Measurements from ENCODE around the gene PGLYRP1.

PGLYRP1 gene

DNA sequence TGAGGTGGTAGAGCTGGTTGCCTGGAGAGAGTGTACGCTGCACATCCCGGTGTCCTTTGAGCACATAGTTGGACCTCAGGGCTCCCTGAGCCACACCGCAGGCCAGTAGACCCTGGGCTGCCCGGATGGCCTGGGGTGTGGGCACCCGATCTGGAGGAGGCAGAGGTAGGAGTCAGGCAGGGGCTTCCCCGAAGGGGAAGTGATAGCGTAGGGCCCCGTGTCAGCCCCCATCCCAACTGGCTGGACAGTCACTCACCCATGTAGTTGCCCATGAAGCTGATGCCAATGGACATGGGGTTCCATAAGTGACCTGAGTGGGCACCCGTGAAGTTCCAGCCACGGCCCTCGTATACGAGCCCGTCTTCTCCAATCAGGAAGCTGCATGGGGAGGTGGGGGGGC lies 3.6 kb downstream of the PGLYRP1 start:
- Histone ChIP-seq H3K27ac (ENCODE audit: low read depth, low read length) (no peak overlapping the region), H3F3A (ENCODE audit: control insufficient read depth, insufficient read depth) (peaks cover 2% of the 10 kb centered on the region; the same call in 1 of the 2 replicates), H4K20me1 (ENCODE audit: control insufficient read depth, insufficient read depth, low read depth, low read length) (peaks cover 3% of the 10 kb centered on the region; the same call in 1 of the 2 replicates), H3K27me3 (ENCODE audit: control insufficient read depth, low read length) (peaks cover 4% of the 10 kb centered on the region; the same call in 1 of the 2 replicates), H3K4me3 (ENCODE audit: low read length) (no peak overlapping the region), H3K79me2 (ENCODE audit: control insufficient read depth, low read length) (no peaks in the 10 kb centered on the region), H3K36me3 (ENCODE audit: control insufficient read depth, low read length) (no peaks in the 10 kb centered on the region; the same call in 1 of the 2 replicates), H3K9me2 (replicated peaks; ENCODE audit: control insufficient read depth, low read length) (no peaks in the 10 kb centered on the region), H3K4me2 (ENCODE audit: low read length) (no peak overlapping the region), H3K4me1 (ENCODE audit: control insufficient read depth, low read length) (peaks cover 12% of the 10 kb centered on the region), H3K9me3 (ENCODE audit: control insufficient read depth, insufficient read depth, low read length) (no peaks in the 10 kb centered on the region)
- no peak for TF ChIP-seq EZH2phosphoT487 (IDR thresholded peaks at IDR 0.05; ENCODE audit: borderline replicate concordance, low read length)
- TF ChIP-seq, protein P1, sequence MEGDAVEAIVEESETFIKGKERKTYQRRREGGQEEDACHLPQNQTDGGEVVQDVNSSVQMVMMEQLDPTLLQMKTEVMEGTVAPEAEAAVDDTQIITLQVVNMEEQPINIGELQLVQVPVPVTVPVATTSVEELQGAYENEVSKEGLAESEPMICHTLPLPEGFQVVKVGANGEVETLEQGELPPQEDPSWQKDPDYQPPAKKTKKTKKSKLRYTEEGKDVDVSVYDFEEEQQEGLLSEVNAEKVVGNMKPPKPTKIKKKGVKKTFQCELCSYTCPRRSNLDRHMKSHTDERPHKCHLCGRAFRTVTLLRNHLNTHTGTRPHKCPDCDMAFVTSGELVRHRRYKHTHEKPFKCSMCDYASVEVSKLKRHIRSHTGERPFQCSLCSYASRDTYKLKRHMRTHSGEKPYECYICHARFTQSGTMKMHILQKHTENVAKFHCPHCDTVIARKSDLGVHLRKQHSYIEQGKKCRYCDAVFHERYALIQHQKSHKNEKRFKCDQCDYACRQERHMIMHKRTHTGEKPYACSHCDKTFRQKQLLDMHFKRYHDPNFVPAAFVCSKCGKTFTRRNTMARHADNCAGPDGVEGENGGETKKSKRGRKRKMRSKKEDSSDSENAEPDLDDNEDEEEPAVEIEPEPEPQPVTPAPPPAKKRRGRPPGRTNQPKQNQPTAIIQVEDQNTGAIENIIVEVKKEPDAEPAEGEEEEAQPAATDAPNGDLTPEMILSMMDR (IDR thresholded peaks at IDR 0.05; ENCODE audit: low read depth, low read length, poor library complexity, severe bottlenecking), result no peak

- H3K4me1 ChIP-seq (ENCODE audit: control insufficient read depth, low read length), result peaks cover 12% of the 10 kb centered on the region
- no peak overlapping the region for H3K4me3 ChIP-seq (ENCODE audit: low read length)
- H4K20me1 ChIP-seq (ENCODE audit: control insufficient read depth, insufficient read depth, low read depth, low read length), result peaks cover 3% of the 10 kb centered on the region; the same call in 1 of the 2 replicates
- H3K4me2 ChIP-seq (ENCODE audit: low read length), result no peak overlapping the region
- no peaks in the 10 kb centered on the region for H3K79me2 ChIP-seq (ENCODE audit: control insufficient read depth, low read length)
- peaks cover 4% of the 10 kb centered on the region; the same call in 1 of the 2 replicates for H3K27me3 ChIP-seq (ENCODE audit: control insufficient read depth, low read length)
- no peak for TF ChIP-seq EZH2phosphoT487 (IDR thresholded peaks at IDR 0.05; ENCODE audit: borderline replicate concordance, low read length)
- TF ChIP-seq, protein P1 (IDR thresholded peaks at IDR 0.05; ENCODE audit: low read depth, low read length, poor library complexity, severe bottlenecking), result no peak
- H3K9me2 ChIP-seq (replicated peaks; ENCODE audit: control insufficient read depth, low read length), result no peaks in the 10 kb centered on the region
- peaks cover 6% of the 10 kb centered on the region; the same call in 1 of the 2 replicates for H3F3A ChIP-seq (ENCODE audit: control insufficient read depth, insufficient read depth)
- H3K9me3 ChIP-seq (ENCODE audit: control insufficient read depth, insufficient read depth, low read length), result no peaks in the 10 kb centered on the region
- H3K27ac ChIP-seq (ENCODE audit: low read depth, low read length), result no peak overlapping the region
- H3K36me3 ChIP-seq (ENCODE audit: control insufficient read depth, low read length), result no peaks in the 10 kb centered on the region; the same call in 1 of the 2 replicates
Measured at GRCh38 chr19:46018729-46019251, 4.1 kb downstream of the PGLYRP1 start.

DNA sequence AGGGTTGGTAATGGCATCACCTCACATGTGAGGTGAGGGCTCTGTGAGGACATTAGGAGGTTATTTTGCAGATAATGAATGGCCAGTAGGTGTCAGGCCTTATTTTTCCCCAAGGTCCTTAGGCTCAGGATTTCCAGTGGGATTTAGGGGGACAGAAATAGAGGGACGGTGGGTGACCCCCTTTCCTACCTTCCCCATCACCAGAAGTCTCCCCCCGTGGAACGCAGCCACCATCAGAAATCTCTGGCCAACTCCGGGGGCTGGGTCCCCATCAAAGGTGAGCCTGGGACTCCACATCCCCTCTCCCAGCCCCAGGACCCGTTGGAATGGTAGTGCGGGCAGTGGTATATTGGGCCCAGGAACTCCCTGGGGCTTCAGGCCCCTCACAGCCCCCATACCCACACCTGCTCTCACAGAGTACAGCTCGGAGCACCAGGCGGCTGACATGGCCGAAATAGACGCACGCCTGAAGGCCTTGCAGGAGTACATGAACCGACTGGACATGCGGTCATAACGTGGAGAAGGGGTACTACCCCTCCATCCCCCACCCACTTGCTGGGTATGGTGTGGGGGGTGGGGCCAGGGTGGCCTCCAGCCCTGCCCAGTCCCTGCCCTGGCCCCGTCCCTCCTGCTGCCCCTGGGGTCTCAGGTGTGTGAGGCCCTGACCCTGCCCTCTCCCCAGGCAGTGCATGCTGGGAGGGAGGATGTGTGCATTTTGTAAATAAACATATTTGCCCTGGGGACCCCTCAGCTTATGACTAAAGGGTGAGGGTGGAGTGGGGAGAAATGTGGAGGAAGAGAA lies 4.8 kb downstream of the PGLYRP1 start:
- peaks cover 7% of the 10 kb centered on the region; the same call in 1 of the 2 replicates for H3F3A ChIP-seq (ENCODE audit: control insufficient read depth, insufficient read depth)
- no peak overlapping the region for H3K4me2 ChIP-seq (ENCODE audit: low read length)
- H4K20me1 ChIP-seq (ENCODE audit: control insufficient read depth, insufficient read depth, low read depth, low read length), result peaks cover 3% of the 10 kb centered on the region; the same call in 1 of the 2 replicates
- no peak overlapping the region for H3K27ac ChIP-seq (ENCODE audit: low read depth, low read length)
- H3K4me1 ChIP-seq (ENCODE audit: control insufficient read depth, low read length), result peaks cover 12% of the 10 kb centered on the region
- H3K9me2 ChIP-seq (replicated peaks; ENCODE audit: control insufficient read depth, low read length), result no peaks in the 10 kb centered on the region
- TF ChIP-seq EZH2phosphoT487 (IDR thresholded peaks at IDR 0.05; ENCODE audit: borderline replicate concordance, low read length), result no peak
- TF ChIP-seq, protein P1 (IDR thresholded peaks at IDR 0.05; ENCODE audit: low read depth, low read length, poor library complexity, severe bottlenecking), result no peak
- no peak overlapping the region for H3K4me3 ChIP-seq (ENCODE audit: low read length)
- H3K27me3 ChIP-seq (ENCODE audit: control insufficient read depth, low read length), result peaks cover 4% of the 10 kb centered on the region; the same call in 1 of the 2 replicates
- H3K79me2 ChIP-seq (ENCODE audit: control insufficient read depth, low read length), result no peaks in the 10 kb centered on the region
- H3K36me3 ChIP-seq (ENCODE audit: control insufficient read depth, low read length), result no peaks in the 10 kb centered on the region; the same call in 1 of the 2 replicates
- no peaks in the 10 kb centered on the region for H3K9me3 ChIP-seq (ENCODE audit: control insufficient read depth, insufficient read depth, low read length)

All from DOHH2 (cell line).